M059J (cell line): ENCODE data around the gene ALPG. TPM values are rescaled to one million over a fixed set of nuclear protein-coding genes. Genes with fewer than 3 reads are reported as not detected.

Experiments used
- DNase-seq: peaks from one replicate; pipeline ENCODE4 v3.0.0-alpha.2; 2012; ENCODE audit warnings: low read depth
- total RNA-seq: library from RNA; depleted of rRNA; stranded (reverse); fragments of >200 nt; shearing (Covaris generic); gene quantifications from 2 replicates; pipeline ENCODE4 v1.2.3, GENCODE V29; 2014; rRNA removed

The ALPG gene
- total RNA-seq, 1 experiment from 2014 or later = not detected

DNA sequence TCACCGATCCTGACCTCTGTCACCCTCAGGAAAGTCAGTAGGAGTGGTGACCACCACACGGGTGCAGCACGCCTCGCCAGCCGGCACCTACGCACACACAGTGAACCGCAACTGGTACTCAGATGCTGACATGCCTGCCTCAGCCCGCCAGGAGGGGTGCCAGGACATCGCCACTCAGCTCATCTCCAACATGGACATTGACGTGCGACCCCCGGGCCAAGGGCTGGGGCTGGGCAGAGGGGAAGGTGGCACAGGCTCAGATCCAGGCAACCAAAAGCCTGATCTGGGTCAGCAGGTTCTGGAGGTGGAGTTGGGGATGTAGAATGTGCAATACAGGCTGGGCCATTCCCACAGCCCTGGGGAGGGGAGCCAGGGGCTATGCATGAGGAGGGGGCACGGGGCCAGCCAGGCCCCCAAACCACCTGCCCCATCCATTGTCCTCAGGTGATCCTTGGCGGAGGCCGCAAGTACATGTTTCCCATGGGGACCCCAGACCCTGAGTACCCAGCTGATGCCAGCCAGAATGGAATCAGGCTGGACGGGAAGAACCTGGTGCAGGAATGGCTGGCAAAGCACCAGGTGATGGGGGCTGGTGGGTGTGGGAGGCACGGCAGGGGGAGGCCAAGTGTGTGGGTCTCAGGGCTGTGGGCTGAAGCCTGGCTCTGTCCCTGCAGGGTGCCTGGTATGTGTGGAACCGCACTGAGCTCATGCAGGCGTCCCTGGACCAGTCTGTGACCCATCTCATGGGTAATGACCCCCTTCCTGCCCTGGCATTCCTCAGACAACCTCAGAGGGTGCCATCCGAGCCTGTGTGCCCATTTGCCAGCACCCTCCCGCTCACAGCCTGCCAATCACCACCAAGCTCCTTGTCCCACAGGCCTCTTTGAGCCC, 50.7 kb downstream of the ALPG start:
- DNase-seq = no peak

DNA sequence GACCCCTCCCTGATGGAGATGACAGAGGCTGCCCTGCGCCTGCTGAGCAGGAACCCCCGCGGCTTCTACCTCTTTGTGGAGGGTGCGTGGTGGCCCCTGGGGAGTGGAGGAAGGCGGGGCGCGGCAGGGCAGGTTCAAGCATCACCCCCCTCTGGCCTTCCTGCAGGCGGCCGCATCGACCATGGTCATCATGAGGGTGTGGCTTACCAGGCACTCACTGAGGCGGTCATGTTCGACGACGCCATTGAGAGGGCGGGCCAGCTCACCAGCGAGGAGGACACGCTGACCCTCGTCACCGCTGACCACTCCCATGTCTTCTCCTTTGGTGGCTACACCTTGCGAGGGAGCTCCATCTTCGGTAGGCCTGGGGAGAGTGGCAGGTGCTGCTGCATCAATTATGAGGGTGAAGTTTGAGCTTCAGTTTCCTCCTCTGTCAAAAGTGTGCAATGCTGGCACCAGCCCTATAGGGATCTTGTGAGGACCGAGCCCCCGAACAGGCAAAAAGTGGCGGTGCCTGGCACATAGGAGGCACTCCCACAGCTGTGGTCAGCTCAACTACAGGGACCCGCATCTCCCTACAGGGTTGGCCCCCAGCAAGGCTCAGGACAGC, 51.5 kb downstream of the ALPG start:
- DNase-seq = no peak

DNA sequence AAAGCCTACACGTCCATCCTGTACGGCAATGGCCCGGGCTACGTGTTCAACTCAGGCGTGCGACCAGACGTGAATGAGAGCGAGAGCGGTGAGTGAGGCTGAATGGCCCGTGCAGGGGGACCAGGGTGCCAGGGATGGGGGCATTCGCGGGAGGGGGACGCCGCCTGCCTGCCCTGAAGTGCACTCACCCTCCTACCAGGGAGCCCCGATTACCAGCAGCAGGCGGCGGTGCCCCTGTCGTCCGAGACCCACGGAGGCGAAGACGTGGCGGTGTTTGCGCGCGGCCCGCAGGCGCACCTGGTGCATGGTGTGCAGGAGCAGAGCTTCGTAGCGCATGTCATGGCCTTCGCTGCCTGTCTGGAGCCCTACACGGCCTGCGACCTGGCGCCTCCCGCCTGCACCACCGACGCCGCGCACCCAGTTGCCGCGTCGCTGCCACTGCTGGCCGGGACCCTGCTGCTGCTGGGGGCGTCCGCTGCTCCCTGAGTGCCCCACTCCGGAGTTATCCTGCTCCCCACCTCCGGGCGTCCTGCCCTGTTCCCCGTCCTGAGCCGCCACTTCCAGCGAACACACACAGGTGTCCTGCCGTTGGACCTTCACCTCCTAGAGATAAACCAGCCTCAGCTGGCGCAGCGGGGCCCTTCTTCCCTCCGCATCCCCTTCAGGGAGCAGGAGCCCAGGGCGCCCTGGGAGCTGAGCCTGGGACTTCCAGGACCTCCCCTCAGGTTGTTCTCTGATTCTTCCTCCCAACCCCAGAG, 52.2 kb downstream of the ALPG start:
- no peak for DNase-seq

DNA sequence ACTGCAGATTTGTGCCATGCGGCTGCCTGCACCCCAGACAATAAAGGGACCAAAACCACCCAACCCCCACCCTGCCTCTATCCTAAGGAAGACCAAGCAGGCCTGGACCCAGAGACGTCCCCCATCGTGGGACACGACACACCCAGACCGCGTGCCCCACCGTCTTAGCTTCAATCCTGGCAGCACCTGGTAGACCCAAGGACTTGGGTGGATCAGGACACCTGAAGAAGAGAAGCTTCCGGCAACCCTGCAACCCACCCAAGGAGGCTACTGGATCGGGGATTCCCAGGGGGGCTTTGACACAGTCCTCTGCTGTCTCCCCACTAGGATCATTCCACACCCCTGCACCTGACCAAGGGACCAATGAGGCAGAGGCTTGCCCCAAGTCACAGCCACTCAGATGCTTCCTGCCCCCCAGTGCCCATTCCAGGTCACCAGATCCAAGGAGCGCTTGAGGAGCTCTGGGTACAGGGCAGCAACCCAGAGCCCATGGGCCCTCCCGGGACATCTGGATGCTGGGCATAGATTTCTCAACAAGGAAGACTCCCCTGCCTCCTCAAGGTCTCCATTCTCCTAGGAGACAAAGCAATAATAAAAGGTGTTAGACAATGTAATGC, 52.9 kb downstream of the ALPG start:
- DNase-seq = no peak

DNA sequence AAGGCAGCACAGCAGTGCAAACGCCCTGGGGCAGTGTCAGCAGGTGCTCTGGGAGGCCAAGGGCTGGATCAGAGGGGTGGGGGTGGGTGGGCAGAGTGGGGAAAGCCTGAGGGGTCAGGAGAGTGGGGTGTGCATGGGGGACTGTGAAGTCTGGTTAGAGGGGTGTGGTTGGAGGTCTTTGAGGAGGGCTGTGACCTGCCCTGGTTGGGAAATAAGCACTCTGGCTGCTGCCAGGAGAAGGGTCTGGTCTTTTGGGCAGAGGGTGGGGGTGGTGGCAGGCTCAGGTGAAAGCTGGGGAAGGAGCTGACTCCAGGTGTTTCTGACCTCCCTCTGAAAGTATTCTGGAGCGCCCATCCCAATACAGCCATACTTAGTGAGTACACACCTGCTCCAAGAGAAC, 53.5 kb downstream of the ALPG start:
- DNase-seq = no peak

Other genes starting within 250 kb of the ALPG start
- 0.59 and 1.5 TPM in 2 replicates for gene ALPP, start 28.1 kb upstream of the ALPG start, total RNA-seq
- gene ALPI, start 49.3 kb downstream of the ALPG start, total RNA-seq = not detected in 2 replicates
- gene ECEL1, start 81.0 kb downstream of the ALPG start, total RNA-seq = not detected in 2 replicates
- gene PRSS56, start 113.5 kb downstream of the ALPG start, total RNA-seq = not detected in 2 replicates
- not detected in 2 replicates for gene CHRND, start 119.3 kb downstream of the ALPG start, total RNA-seq
- not detected in 2 replicates for gene CHRNG, start 132.8 kb downstream of the ALPG start, total RNA-seq
- gene TIGD1, start 143.7 kb downstream of the ALPG start, total RNA-seq = 3.2 and 3.4 TPM in 2 replicates
- 79.1 and 79.4 TPM in 2 replicates for gene EIF4E2, start 143.8 kb downstream of the ALPG start, total RNA-seq
- gene EFHD1, start 226.8 kb downstream of the ALPG start, total RNA-seq = 0.49 and 1.7 TPM in 2 replicates